ENCODE data around the gene SELPLG. TPM values are rescaled to one million over a fixed set of nuclear protein-coding genes. Genes with fewer than 3 reads are reported as not detected.

The SELPLG gene
- total RNA-seq, 1 experiment from 2014 or later, result 0.34 TPM

DNA sequence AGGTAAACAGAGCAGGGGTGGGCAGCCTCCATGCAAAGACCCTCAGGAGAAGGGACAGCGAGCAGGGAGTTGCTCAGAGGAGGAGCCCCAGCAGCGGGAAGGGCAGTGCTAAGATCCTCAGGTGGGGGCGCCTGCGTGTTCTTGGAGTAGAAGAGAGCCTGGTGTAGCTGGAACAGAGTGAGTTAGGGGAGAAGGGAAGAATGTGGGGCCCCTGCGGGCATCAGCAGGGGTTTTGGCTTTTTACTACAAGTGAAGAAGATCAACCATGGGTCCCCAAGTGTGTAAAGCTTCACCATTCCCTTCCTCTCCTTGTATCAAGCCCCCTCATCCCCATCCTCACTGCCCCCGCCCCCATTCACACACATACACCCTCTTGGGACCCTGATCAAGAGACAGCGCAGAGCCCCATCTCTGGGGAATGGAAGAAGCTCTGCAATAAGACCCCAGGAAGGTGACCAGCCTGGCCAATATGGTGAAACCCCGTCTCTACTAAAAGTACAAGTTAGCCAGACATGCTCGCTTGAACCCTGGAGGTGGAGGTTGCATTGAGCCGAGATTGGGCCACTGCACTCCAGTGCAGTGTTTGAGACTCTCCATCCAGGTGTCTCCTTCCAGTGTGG is 25.6 kb downstream of the SELPLG start:
- intact Hi-C loops (cut with micrococcal nuclease; ENCODE audit: unreplicated experiment), result no loop called here
- ChIA-PET POLR2A (ENCODE audit: low non-redundant PET) (no interaction called here), CTCF (no interaction called here)

DNA sequence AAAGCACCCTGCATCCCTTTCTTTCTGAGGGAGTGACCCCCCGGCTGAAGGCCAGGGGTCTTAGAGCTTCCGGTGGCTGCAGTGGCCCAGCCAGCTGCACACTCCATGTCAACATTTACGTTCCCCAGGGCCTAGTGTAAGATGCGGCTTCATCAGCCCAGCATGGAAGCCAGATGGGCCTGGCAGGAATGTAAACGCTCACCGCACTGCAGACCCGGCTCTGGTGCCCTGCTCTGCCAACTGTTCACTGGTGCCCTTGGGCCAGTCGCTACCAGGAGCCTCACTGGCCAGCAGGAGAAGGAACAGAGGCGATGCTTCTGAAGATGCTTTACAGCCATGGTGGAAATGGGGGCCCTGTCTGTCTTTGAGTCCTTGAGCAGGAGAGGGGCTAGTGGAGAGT is 27.2 kb downstream of the SELPLG start:
- intact Hi-C loops (cut with micrococcal nuclease; ENCODE audit: unreplicated experiment), result no loop called here
- Histone ChIP-seq H3K4me1 (ENCODE audit: insufficient read depth, low read length, poor library complexity, severe bottlenecking) (peaks cover 7% of the 10 kb centered on the region), H3K9me3 (ENCODE audit: low read depth, low read length, poor library complexity, severe bottlenecking) (no peaks in the 10 kb centered on the region), H3K27ac (ENCODE audit: low read depth, low read length, poor library complexity, severe bottlenecking) (no peak overlapping the region), H3K36me3 (ENCODE audit: insufficient read depth, low read length, poor library complexity, severe bottlenecking) (no peaks in the 10 kb centered on the region), H3K27me3 (replicated peaks; ENCODE audit: insufficient read depth, low read depth, low read length, poor library complexity) (no peaks in the 10 kb centered on the region), H3K4me3 (ENCODE audit: low read depth, low read length, poor library complexity, severe bottlenecking) (no peak overlapping the region)
- no TSS peak for BruUV-seq (replicated peaks)
- POLR2A ChIA-PET (ENCODE audit: low non-redundant PET), result no interaction called here
- CTCF ChIA-PET, result no interaction called here
- TF ChIP-seq, protein P1, sequence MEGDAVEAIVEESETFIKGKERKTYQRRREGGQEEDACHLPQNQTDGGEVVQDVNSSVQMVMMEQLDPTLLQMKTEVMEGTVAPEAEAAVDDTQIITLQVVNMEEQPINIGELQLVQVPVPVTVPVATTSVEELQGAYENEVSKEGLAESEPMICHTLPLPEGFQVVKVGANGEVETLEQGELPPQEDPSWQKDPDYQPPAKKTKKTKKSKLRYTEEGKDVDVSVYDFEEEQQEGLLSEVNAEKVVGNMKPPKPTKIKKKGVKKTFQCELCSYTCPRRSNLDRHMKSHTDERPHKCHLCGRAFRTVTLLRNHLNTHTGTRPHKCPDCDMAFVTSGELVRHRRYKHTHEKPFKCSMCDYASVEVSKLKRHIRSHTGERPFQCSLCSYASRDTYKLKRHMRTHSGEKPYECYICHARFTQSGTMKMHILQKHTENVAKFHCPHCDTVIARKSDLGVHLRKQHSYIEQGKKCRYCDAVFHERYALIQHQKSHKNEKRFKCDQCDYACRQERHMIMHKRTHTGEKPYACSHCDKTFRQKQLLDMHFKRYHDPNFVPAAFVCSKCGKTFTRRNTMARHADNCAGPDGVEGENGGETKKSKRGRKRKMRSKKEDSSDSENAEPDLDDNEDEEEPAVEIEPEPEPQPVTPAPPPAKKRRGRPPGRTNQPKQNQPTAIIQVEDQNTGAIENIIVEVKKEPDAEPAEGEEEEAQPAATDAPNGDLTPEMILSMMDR (conservative IDR thresholded peaks at IDR 0.05; ENCODE audit: low read depth, low read length), result no peak
- no peak for DNase-seq (ENCODE audit: low spot score)

More for the DNA sequence above, 25.6 kb downstream of the SELPLG start:
- Histone ChIP-seq H3K27ac (ENCODE audit: low read depth, low read length, poor library complexity, severe bottlenecking) (no peak overlapping the region), H3K4me1 (ENCODE audit: insufficient read depth, low read length, poor library complexity, severe bottlenecking) (peaks cover 7% of the 10 kb centered on the region), H3K27me3 (replicated peaks; ENCODE audit: insufficient read depth, low read depth, low read length, poor library complexity) (no peaks in the 10 kb centered on the region), H3K36me3 (ENCODE audit: insufficient read depth, low read length, poor library complexity, severe bottlenecking) (no peaks in the 10 kb centered on the region), H3K4me3 (ENCODE audit: low read depth, low read length, poor library complexity, severe bottlenecking) (no peak overlapping the region), H3K9me3 (ENCODE audit: low read depth, low read length, poor library complexity, severe bottlenecking) (no peaks in the 10 kb centered on the region)
- BruUV-seq (replicated peaks), result no TSS peak
- no peak for TF ChIP-seq EZH2 (IDR thresholded peaks at IDR 0.05; ENCODE audit: borderline replicate concordance, low read depth, low read length, poor library complexity, severe bottlenecking)
- TF ChIP-seq, protein P1 (conservative IDR thresholded peaks at IDR 0.05; ENCODE audit: low read depth, low read length), result no peak
- no peak for DNase-seq (ENCODE audit: low spot score)

DNA sequence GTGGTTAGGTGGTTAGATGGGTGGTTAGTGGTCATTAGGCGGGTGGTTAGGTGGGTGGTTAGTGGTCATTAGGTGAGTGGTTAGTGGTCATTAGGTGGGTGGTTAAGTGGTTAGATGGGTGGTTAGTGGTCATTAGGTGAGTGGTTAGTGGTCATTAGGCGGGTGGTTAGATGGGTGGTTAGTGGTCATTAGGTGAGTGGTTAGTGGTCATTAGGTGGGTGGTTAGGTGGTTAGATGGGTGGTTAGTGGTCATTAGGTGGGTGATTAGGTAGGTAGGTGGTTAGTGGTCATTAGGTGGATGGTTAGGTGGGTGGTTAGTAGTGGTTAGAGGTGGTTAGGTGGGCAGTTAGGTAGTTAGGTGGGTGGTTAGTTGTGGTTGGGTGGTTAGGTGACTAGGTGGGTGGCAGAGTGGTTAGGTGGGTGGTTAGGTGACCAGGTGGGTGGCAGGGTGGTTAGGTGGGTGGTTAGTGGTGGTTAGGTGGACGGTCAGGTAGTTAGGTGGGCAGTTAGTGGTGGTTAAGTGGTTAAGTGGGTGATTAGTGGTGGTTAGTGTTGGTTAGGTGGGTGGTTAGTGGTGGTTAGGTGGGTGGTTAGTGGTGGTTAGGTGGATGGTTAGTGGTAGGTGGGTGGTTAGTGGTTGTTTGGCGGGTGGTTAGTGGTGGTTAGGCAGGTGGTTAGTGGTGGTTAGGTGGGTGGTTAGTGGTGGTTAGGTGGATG is 27.8 kb downstream of the SELPLG start:
- intact Hi-C loops (cut with micrococcal nuclease; ENCODE audit: unreplicated experiment), result no loop called here
- DNase-seq (ENCODE audit: low spot score), result no peak
- ChIA-PET POLR2A (ENCODE audit: low non-redundant PET) (no interaction called here), CTCF (no interaction called here)
- no peaks in the 10 kb centered on the region for H3K9me3 ChIP-seq (ENCODE audit: low read depth, low read length, poor library complexity, severe bottlenecking)
- H3K27ac ChIP-seq (ENCODE audit: low read depth, low read length, poor library complexity, severe bottlenecking), result no peak overlapping the region
- no TSS peak for BruUV-seq (replicated peaks)
- no peaks in the 10 kb centered on the region for H3K27me3 ChIP-seq (replicated peaks; ENCODE audit: insufficient read depth, low read depth, low read length, poor library complexity)
- TF ChIP-seq, protein P1 (conservative IDR thresholded peaks at IDR 0.05; ENCODE audit: low read depth, low read length), result no peak
- TF ChIP-seq EZH2 (IDR thresholded peaks at IDR 0.05; ENCODE audit: borderline replicate concordance, low read depth, low read length, poor library complexity, severe bottlenecking), result no peak
- peaks cover 7% of the 10 kb centered on the region for H3K4me1 ChIP-seq (ENCODE audit: insufficient read depth, low read length, poor library complexity, severe bottlenecking)
- H3K36me3 ChIP-seq (ENCODE audit: insufficient read depth, low read length, poor library complexity, severe bottlenecking), result no peaks in the 10 kb centered on the region
- H3K4me3 ChIP-seq (ENCODE audit: low read depth, low read length, poor library complexity, severe bottlenecking), result no peak overlapping the region

Data from A673 (cell line).